Activated CD8-positive, alpha-beta memory T cell treated with anti-CD3 and anti-CD28 coated beads for 1 hour (primary cell): ENCODE data around the gene CCDC134.
"Not testable (repeated sequence)": the region's sequence is repeated elsewhere in the genome, so short reads cannot be mapped to it uniquely, and the experiment has no call there.

ENCODE experiments used
- DNase-seq, 2 donors: peaks; one replicate each; pipeline ENCODE4 v3.0.0-alpha.2; 2020; ENCODE audit warnings: low read depth in 1 of 2; ENCODE audit errors: extremely low read depth in 1 of 2

Gene CCDC134

GRCh38 chr22:41840216-41840615 is 39.7 kb downstream of the CCDC134 start:
- no peak for DNase-seq

- DNase-seq = no peak
Measured at GRCh38 chr22:41841085-41841712, 40.7 kb downstream of the CCDC134 start.

GRCh38 chr22:41842996-41843970 is 42.8 kb downstream of the CCDC134 start:
- no peak for DNase-seq

GRCh38 chr22:41844036-41844435 is 43.6 kb downstream of the CCDC134 start:
- no peak for DNase-seq

GRCh38 chr22:41844513-41844912 is 44.0 kb downstream of the CCDC134 start:
- DNase-seq = no peak

GRCh38 chr22:41845380-41846267 is 45.1 kb downstream of the CCDC134 start:
- no peak for DNase-seq

- DNase-seq = no peak
Measured at GRCh38 chr22:41846268-41846987, 45.9 kb downstream of the CCDC134 start.

GRCh38 chr22:41847300-41847699 is 46.8 kb downstream of the CCDC134 start:
- DNase-seq = no peak

- DNase-seq = no peak
Measured at GRCh38 chr22:41848468-41848867, 48.0 kb downstream of the CCDC134 start.

- DNase-seq = no peak
Measured at GRCh38 chr22:41856469-41856868, 56.0 kb downstream of the CCDC134 start.

GRCh38 chr22:41857155-41857859 is 56.8 kb downstream of the CCDC134 start:
- DNase-seq = peak; percentile 34 to 56

- no peak for DNase-seq
Measured at GRCh38 chr22:41857860-41858199, 57.4 kb downstream of the CCDC134 start.

- peak in 1 of 2 donors; percentile 18 for DNase-seq
Measured at GRCh38 chr22:41862160-41862529, 61.7 kb downstream of the CCDC134 start.

GRCh38 chr22:41862530-41863266 is 62.2 kb downstream of the CCDC134 start:
- DNase-seq = no peak

- no peak for DNase-seq
Measured at GRCh38 chr22:41863472-41863871, 63.0 kb downstream of the CCDC134 start.

GRCh38 chr22:41868556-41868955 is 68.1 kb downstream of the CCDC134 start:
- no peak for DNase-seq

GRCh38 chr22:41870081-41870480 is 69.6 kb downstream of the CCDC134 start:
- not testable (repeated sequence) for DNase-seq

GRCh38 chr22:41870786-41871185 is 70.3 kb downstream of the CCDC134 start:
- no peak for DNase-seq

- no peak for DNase-seq
Measured at GRCh38 chr22:41873391-41873790, 72.9 kb downstream of the CCDC134 start.
